COLO668 (cell line): ENCODE data around the gene RHBDF2.
"Not testable (repeated sequence)": the region's sequence is repeated elsewhere in the genome, so short reads cannot be mapped to it uniquely, and the experiment has no call there.

Experiments
- DNase-seq: peaks from one replicate; lab custom pipeline; 2025; ENCODE audit not compliant: unreplicated experiment; lab: John Stamatoyannopoulos, UW

RHBDF2 gene

DNA sequence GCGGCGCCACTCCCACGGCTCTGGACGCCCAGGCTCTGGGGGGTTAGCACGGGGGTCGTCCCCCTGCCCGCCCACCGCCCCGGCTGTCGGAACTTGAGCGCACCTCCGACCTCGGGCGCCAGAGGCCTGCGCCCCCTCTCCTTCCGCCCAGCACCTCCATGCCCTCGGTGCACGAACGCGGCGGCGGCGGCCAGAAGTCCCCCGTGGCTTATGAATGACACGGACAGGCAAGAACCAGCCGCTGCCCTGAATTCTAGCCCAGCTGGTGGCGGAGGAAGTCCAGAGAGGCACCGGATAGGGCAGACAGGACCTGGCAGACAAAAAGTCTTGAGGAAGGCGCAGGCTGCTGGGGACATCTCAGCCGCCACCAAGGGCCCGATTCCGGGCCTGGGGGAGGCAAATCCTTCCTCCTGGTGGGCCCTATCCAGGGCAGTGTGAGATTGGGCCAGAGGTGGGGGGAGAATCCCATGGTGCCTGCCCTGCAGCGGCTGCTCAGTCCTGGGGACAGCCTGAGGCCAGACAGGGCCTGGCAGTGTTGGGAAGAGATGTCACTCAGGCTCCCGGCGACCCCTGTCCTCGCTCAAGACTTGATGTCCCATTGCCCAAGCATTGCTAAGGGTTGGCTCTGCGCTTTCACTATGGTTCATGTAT is 37.2 kb upstream of the RHBDF2 start:
- DNase-seq: no peak

DNA sequence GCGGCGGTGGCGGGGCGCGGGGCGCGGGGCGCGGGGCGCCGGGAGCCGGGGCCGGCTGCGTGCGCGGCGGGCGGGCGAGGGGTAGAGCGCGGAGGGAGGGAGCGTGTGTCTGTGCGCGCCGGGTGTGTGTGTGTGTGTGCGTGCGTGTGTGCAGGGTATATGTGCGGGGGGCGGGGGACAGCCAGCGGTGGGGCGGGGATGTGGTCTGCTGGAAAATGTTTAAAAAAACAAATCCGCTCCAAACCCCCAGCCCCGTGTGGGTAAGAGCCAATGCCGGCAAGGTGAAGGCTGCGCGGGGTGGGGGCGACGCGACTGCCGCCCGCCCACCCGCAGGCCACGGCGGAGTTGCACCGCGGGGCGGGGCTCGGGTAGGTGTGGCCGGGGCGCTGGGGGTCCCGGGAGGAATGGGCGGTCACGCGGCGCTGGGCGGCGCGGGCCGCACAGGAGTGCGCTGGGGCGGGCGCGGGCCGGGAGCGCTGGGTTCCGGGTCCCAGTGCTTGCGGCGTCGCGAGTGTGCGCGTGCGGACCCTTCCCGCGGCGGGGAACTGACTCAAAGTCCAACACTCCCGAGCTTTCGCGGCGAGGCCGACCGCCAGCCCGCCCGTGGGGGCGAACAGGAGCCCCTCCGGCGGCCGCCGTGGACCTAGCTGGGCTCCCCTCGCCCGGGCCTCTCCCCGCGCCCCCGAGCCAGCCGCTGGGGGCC is 36.5 kb upstream of the RHBDF2 start, which contains the start of gene CYGB:
CYGB (minus strand) TSS at position 132 of the 703 bp plus-strand sequence. CDS start 167 bp downstream, outside the sequence.
- no peak for DNase-seq

DNA sequence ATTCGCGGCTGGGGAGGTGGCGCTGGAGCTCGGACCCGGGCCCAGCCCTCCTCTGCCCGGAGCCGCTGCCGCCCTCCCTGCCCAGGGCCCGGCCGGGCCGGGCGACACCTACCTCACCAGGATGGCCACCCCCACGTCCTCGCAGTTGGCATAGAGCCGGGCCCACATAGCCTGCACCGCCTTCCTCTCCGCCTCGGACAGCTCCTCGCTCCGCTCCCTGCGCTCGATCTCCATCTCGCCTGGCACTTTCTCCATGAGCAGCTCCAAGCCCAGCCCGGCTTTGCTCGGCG is 36.0 kb upstream of the RHBDF2 start:
- DNase-seq: no peak

DNA sequence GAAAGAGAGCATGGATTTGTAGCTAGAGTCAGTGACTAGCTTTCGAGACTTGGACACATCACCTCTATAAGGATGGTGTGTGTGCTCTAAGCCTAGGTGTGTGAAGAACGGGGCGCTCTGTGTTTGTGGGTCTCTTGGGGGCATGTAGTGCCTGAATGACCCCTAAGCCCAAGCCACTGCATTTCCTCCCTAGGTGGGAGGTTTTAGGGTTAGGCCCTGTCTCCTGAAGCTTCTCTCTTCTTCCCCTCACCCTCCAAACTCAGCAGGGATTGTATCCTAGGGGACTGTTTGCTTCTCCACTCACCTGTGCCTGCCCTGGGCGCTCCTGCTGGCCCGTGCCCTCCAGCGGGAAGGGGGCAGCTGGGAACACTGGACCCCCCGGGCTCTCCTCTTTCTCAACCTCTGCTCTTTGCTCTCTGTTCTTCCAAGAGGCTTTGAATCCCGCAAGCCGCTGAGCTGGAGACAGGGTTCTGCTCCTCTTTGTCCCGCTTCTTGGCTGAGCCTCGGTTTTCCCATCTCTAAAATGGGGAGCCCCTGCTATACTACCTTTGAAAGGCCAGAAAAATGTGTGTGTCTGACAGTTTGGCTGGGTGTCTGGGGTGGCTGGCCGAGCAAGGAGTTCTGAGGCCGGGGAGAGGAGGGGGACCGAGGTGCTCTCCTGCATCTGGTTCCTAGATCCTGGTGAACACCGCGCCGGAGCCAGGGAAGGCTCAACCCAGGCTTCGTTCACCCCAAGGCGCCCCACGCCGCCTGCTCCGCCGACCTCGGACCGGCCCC is 35.5 kb upstream of the RHBDF2 start:
- DNase-seq: no peak

- DNase-seq: no peak
These were observed 34.7 kb upstream of the RHBDF2 start for GRCh38 chr17:76535788-76536510.

DNA sequence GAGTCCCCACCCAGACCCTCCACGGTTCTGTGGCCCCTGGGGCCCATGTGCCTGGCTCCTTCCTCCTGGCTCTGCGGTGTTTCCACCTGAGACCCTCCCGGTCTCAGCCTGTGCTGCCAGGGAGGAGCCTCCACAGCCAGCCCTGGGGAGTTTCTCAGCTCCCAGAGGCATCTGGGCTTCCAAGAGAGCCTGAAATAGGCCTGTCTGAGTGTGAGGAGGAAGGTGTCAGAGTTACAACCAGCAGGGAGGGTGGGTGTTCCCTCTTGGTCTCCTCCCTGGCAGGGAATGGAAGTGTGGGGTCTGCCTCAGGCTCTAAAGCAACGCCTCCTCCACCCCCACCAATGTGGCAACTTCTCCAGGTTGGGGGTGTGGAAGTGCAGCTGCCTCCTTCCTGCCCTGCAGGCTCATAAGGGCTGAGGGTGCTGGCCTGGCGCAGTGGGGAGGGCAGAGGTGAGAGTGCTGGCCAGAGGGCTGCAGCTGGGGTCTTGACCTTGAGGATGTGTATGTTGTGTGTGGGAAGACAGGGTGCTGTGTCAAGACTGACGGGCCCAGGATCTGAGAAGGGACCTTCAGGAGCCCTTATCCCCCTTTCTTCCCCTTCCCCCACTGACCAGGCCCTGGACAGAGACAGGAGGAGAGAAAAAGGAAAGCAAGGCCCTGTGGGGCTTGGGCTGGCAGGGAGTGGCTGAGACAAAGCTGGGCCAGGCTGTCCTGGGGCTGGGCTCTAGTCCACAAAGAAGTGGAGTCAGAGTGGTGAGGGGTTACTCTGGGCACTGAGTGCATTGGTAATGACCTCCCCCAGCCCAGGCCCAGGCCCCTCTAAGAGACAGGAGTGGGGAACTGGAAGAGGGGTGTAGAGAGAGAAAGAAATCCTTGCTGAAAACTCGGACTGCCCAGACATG is 33.9 kb upstream of the RHBDF2 start:
- DNase-seq: no peak

- not testable (repeated sequence) for DNase-seq
These were observed 32.6 kb upstream of the RHBDF2 start for GRCh38 chr17:76533640-76534359.

DNA sequence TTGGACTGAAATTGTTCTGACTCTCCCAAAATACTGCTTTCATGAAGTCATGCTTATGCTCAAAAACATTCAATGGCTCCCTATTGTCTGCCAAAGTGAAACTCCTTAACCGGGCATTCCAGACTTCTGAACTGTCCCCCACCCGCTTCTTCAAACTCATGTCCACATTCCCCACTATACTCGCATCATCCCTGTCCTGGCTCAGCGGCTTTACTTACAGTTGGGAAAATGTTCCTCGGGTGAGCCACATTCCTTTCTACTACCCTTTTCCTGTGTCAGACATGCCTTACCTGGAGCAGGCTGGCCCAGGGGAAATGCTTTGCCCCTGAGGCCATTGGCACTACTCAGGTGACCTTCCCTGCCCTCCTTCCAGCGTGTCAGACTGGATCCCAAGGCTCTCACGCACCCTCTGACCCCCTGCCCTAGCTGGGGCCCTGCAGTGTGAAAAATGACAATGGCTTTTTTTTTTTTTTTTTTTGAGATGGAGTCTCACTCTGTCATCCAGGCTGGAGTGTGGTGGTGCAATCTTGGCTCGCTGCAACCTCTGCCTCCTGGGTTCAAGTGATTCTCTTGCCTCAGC is 30.9 kb upstream of the RHBDF2 start:
- DNase-seq: no peak

GRCh38 chr17:76531486-76532038 is 30.3 kb upstream of the RHBDF2 start:
- no peak for DNase-seq

GRCh38 chr17:76530811-76531485 is 29.7 kb upstream of the RHBDF2 start:
- no peak for DNase-seq

- DNase-seq: no peak
These were observed 29.0 kb upstream of the RHBDF2 start for GRCh38 chr17:76530095-76530723.

- no peak for DNase-seq
These were observed 28.2 kb upstream of the RHBDF2 start for GRCh38 chr17:76529224-76530094.

DNA sequence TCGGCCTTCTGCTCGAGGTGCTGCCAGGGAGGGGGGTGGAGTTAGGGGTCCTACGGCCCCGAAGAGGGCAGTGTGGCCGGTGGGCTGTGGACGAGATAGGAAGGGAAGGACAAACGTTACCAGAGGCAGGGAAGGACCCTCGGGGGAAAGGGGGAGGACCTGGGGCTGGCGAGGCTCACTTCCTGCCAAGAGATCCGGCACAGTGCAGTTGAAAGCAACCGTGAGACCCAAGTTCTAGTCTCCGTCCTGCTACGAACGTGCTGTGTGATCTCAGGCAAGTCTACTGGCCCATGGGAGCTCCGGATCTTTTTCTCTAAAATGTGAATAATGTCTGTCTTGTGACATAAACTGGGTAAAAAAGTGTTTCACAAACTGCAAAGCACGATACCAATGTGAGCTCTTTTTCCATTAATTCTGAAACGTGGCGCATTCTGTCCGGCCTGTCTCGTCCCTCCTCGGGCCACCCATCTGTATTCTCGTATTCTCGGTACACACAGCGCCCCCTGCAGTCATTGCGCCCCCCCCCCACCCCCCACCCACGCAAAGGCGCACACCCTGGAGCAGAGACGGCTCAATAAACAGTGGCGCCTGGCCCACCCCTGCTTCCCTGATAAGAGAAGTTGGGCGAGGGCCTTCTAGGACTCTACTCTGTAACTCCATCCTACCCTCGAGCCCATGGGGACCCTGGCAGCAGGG is 27.5 kb upstream of the RHBDF2 start:
- no peak for DNase-seq

DNA sequence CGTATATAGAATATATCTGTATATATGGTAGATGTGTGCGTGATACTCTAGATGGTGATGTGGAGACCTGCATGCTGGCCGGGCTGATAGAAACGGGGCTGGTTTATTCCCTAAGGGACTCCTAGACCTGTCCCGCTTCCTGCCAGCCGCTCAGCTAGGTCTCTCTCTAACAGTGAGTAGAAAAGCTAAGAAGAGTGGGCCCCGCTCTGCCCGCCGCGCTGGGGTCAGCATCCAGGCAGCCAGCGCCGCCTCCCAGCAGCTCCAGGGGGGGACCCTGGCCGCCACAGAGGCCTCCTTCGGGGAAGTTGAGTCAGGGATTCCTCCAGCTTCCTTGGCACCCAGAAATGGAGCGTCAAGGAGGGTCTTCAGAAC is 26.9 kb upstream of the RHBDF2 start:
- no peak for DNase-seq

DNA sequence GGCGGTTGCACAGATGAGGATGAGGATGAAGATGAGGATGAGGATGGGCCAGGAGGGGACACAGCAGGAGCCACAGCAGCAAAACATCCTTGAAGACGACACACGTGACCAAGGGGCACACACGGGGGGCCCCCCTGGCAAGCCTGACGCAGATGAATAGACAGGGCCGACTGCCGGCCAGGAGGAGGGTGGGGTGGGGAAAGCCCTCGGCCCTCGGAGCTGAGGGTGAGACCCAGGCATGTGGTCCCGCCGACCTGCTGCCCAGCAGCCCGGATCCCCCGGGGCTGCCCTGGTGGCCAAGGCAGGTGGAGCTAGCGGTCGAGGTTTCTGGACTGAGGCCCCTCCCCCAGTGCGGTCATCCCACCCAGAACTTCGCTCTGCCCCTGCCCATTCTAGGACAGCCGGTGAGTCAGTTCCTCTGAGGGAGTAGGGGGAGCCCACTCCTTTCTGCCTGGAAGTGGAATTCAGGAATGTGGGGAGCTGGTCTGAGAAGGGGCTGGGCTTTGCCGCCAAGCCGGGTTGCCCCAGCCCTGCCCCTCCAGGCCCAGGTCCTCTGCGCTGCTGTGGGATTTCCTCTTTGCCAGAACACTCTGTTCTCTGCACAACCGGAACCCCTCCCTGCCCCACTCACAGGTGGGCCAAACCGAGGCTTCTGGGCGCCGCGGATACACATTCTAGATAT is 26.3 kb upstream of the RHBDF2 start:
- no peak for DNase-seq

GRCh38 chr17:76527016-76527415 is 25.8 kb upstream of the RHBDF2 start:
- not testable (repeated sequence) for DNase-seq
